ENCODE results near the gene AUTS2.

Gene AUTS2

GRCh38 chr7:70028620-70029019 is 430.3 kb downstream of the AUTS2 start:
- H3K9ac ChIP-seq (ENCODE audit: low read depth, low read length, poor library complexity, severe bottlenecking) = no peak overlapping the region
- H3F3A ChIP-seq (ENCODE audit: low read depth) = no peaks in the 10 kb centered on the region
- H3K79me2 ChIP-seq (ENCODE audit: insufficient read depth, low read length) = peaks cover 21% of the 10 kb centered on the region
- H3K27me3 ChIP-seq (ENCODE audit: insufficient read depth, low read length, poor library complexity, severe bottlenecking) = no peaks in the 10 kb centered on the region
- H3K4me3 ChIP-seq (ENCODE audit: low read length, poor library complexity, severe bottlenecking) = no peak overlapping the region
- no peaks in the 10 kb centered on the region for H3K36me3 ChIP-seq (ENCODE audit: insufficient read depth, low read length)
- H2AFZ ChIP-seq (ENCODE audit: low read length) = no peak overlapping the region
- no peak for TF ChIP-seq EZH2phosphoT487 (IDR thresholded peaks at IDR 0.05; ENCODE audit: borderline replicate concordance)
- TF ChIP-seq, protein P1, sequence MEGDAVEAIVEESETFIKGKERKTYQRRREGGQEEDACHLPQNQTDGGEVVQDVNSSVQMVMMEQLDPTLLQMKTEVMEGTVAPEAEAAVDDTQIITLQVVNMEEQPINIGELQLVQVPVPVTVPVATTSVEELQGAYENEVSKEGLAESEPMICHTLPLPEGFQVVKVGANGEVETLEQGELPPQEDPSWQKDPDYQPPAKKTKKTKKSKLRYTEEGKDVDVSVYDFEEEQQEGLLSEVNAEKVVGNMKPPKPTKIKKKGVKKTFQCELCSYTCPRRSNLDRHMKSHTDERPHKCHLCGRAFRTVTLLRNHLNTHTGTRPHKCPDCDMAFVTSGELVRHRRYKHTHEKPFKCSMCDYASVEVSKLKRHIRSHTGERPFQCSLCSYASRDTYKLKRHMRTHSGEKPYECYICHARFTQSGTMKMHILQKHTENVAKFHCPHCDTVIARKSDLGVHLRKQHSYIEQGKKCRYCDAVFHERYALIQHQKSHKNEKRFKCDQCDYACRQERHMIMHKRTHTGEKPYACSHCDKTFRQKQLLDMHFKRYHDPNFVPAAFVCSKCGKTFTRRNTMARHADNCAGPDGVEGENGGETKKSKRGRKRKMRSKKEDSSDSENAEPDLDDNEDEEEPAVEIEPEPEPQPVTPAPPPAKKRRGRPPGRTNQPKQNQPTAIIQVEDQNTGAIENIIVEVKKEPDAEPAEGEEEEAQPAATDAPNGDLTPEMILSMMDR (conservative IDR thresholded peaks at IDR 0.05; ENCODE audit: low read length) = no peak
- H3K9me2 ChIP-seq (replicated peaks; ENCODE audit: low read depth, low read length) = no peaks in the 10 kb centered on the region
- H3K4me1 ChIP-seq (ENCODE audit: insufficient read depth, low read length, poor library complexity, severe bottlenecking) = peaks cover 33% of the 10 kb centered on the region
- H4K20me1 ChIP-seq (ENCODE audit: insufficient read depth, low read length, poor library complexity, severe bottlenecking) = peaks cover 10% of the 10 kb centered on the region
- H3K4me2 ChIP-seq (ENCODE audit: low read depth, low read length, poor library complexity, severe bottlenecking) = no peak overlapping the region
- no peaks in the 10 kb centered on the region for H3K9me3 ChIP-seq (ENCODE audit: insufficient read depth, low read depth, low read length)

- H2AFZ ChIP-seq (ENCODE audit: low read length) = no peak overlapping the region
- no peaks in the 10 kb centered on the region for H3K36me3 ChIP-seq (ENCODE audit: insufficient read depth, low read length)
- peaks cover 21% of the 10 kb centered on the region for H3K79me2 ChIP-seq (ENCODE audit: insufficient read depth, low read length)
- no peaks in the 10 kb centered on the region for H3K9me2 ChIP-seq (replicated peaks; ENCODE audit: low read depth, low read length)
- peaks cover 33% of the 10 kb centered on the region for H3K4me1 ChIP-seq (ENCODE audit: insufficient read depth, low read length, poor library complexity, severe bottlenecking)
- peaks cover 10% of the 10 kb centered on the region for H4K20me1 ChIP-seq (ENCODE audit: insufficient read depth, low read length, poor library complexity, severe bottlenecking)
- H3K4me2 ChIP-seq (ENCODE audit: low read depth, low read length, poor library complexity, severe bottlenecking) = no peak overlapping the region
- TF ChIP-seq, protein P1 (conservative IDR thresholded peaks at IDR 0.05; ENCODE audit: low read length) = no peak
- no peaks in the 10 kb centered on the region for H3K9me3 ChIP-seq (ENCODE audit: insufficient read depth, low read depth, low read length)
- no peak overlapping the region for H3K9ac ChIP-seq (ENCODE audit: low read depth, low read length, poor library complexity, severe bottlenecking)
- no peak overlapping the region for H3K4me3 ChIP-seq (ENCODE audit: low read length, poor library complexity, severe bottlenecking)
- no peaks in the 10 kb centered on the region for H3F3A ChIP-seq (ENCODE audit: low read depth)
- H3K27me3 ChIP-seq (ENCODE audit: insufficient read depth, low read length, poor library complexity, severe bottlenecking) = no peaks in the 10 kb centered on the region
Observed at GRCh38 chr7:70029993-70030392, 431.7 kb downstream of the AUTS2 start.

DNA sequence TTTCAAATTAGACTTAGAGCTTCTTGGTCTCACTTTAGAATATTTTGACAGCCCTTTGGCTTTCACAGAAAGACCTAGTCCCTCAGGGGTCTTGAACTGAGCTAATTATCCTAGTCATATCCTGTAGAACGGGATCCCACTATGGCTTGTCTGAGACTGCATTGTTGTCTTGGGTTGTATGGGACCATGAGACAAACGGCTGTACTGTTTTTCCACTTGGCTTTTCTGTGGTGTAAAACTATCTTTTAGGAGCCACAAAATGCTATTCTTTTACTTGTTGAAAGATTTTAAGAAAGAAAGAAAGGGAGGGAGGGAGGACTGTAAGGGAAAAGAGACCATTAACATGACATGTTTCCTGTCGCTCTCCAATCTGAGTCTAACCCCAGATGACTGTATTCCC is 432.5 kb downstream of the AUTS2 start:
- H3K4me2 ChIP-seq (ENCODE audit: low read depth, low read length, poor library complexity, severe bottlenecking) = no peak overlapping the region

More for the DNA sequence above, 432.5 kb downstream of the AUTS2 start:
- Histone ChIP-seq H4K20me1 (ENCODE audit: insufficient read depth, low read length, poor library complexity, severe bottlenecking) (peaks cover 10% of the 10 kb centered on the region), H3K36me3 (ENCODE audit: insufficient read depth, low read length) (no peaks in the 10 kb centered on the region), H3K9me2 (replicated peaks; ENCODE audit: low read depth, low read length) (no peaks in the 10 kb centered on the region), H3K4me1 (ENCODE audit: insufficient read depth, low read length, poor library complexity, severe bottlenecking) (peaks cover 32% of the 10 kb centered on the region), H3K9ac (ENCODE audit: low read depth, low read length, poor library complexity, severe bottlenecking) (no peak overlapping the region), H3K4me3 (ENCODE audit: low read length, poor library complexity, severe bottlenecking) (no peak overlapping the region), H3F3A (ENCODE audit: low read depth) (no peaks in the 10 kb centered on the region), H3K27me3 (ENCODE audit: insufficient read depth, low read length, poor library complexity, severe bottlenecking) (no peaks in the 10 kb centered on the region), H3K79me2 (ENCODE audit: insufficient read depth, low read length) (peaks cover 21% of the 10 kb centered on the region), H3K9me3 (ENCODE audit: insufficient read depth, low read depth, low read length) (no peaks in the 10 kb centered on the region), H2AFZ (ENCODE audit: low read length) (no peak overlapping the region)
- TF ChIP-seq, protein P1 (conservative IDR thresholded peaks at IDR 0.05; ENCODE audit: low read length) = no peak
- TF ChIP-seq EZH2phosphoT487 (IDR thresholded peaks at IDR 0.05; ENCODE audit: borderline replicate concordance) = no peak
